ENCODE results near the gene ZC3H4. TPM values are rescaled to one million over a fixed set of nuclear protein-coding genes. Genes with fewer than 3 reads are reported as not detected.
A peak's percentile ranks its signal among the peaks of the same experiment; 100 is the strongest.

ZC3H4 gene
- total and polyA plus RNA-seq, 2 donors (not counting 1 experiment from before 2014, with no cell fraction given) = 12.7 to 73.7 TPM

GRCh38 chr19:47019431-47020041 lies 94.0 kb downstream of the ZC3H4 start, which contains the start of gene NPAS1:
NPAS1 (plus strand) TSS chr19:47019837; CDS start chr19:47021048, 1,211 bp downstream.
- Histone ChIP-seq H2AFZ (ENCODE audit: insufficient read depth, low read depth, low read length, poor library complexity, severe bottlenecking) (no peak within 1 kb of the TSS), H3K4me1 (ENCODE audit: control insufficient read depth in 2 of 2, insufficient read depth in 2 of 2, low read length in 2 of 2) (peaks cover 27 to 31% of the 10 kb centered on the region in 2 donors), H3K4me3 (ENCODE audit: control extremely low read depth in 1 of 5, extremely low read depth in 1 of 5, insufficient read depth in 1 of 5, low read depth in 2 of 5, low read length in 4 of 5) (peak within 1 kb of the TSS in 1 of 5 experiments; percentile 18), H3K27ac (ENCODE audit: low read length in 2 of 2) (no peak within 1 kb of the TSS), H3K79me2 (ENCODE audit: control insufficient read depth, insufficient read depth, low read length) (no peaks in the 10 kb centered on the region), H3K4me2 (replicated peaks; ENCODE audit: low read depth, low read length, poor library complexity, severe bottlenecking) (peak within 1 kb of the TSS; percentile 76), H3K9ac (ENCODE audit: low read length) (peak within 1 kb of the TSS; percentile 11), H4K20me1 (ENCODE audit: control insufficient read depth, insufficient read depth, low read length, poor library complexity, severe bottlenecking) (no peaks in the 10 kb centered on the region), H3K36me3 (replicated peaks in 1 of 2; ENCODE audit: control extremely low read depth in 1 of 2, control insufficient read depth in 1 of 2, extremely low read depth in 1 of 2, insufficient read depth in 2 of 2, low read length in 1 of 2) (no peaks in the 10 kb centered on the region), H3K9me3 (ENCODE audit: control extremely low read depth in 1 of 3, control insufficient read depth in 2 of 3, insufficient read depth in 1 of 3, low read length in 2 of 3) (peaks cover 0 to 3% (median 0%) of the 10 kb centered on the region in 3 donors), H3K27me3 (replicated peaks in 1 of 4; ENCODE audit: control extremely low read depth in 1 of 4, control insufficient read depth in 3 of 4, insufficient read depth in 4 of 4, low read length in 3 of 4) (peaks cover 0 to 59% (median 26%) of the 10 kb centered on the region in 4 experiments)
- DNase-seq = no peak
- ChIA-PET CTCF (interaction anchor here (0.9 kb wide), 1 partner anchor 106 kb away, joined by 3 read pairs; no protein-coding TSS in a partner anchor), POLR2A (interaction anchor here (0.5 kb wide), 1 partner anchor 195 kb away, joined by 3 read pairs; no protein-coding TSS in a partner anchor)
- no peak for ATAC-seq (ENCODE audit: low read depth)
- Mint-ChIP-seq H3K27me3 (peaks cover 33% of the 10 kb centered on the region), H3K9me3 (ENCODE audit: insufficient read depth) (no peaks in the 10 kb centered on the region), H3K4me3 (peak within 1 kb of the TSS; percentile 61), H3K4me1 (peaks cover 18% of the 10 kb centered on the region), H3K27ac (no peak within 1 kb of the TSS)
- TF ChIP-seq EZH2 (IDR thresholded peaks at IDR 0.05; ENCODE audit: borderline replicate concordance, insufficient read depth, low read depth, low read length, poor library complexity, severe bottlenecking) (no peak), CTCF (IDR thresholded peaks at IDR 0.05) (no peak)
- intact Hi-C loops (cut with micrococcal nuclease) = no loop called here
- WGBS (ENCODE audit: insufficient coverage) = 2% methylated on average over 58 of the region's 58 CpGs

GRCh38 chr19:47018923-47019322 lies 94.7 kb downstream of the ZC3H4 start:
- peaks cover 18% of the 10 kb centered on the region for H3K4me1 Mint-ChIP-seq
- H3K4me3 Mint-ChIP-seq = peak overlapping the region; percentile 55
- WGBS (ENCODE audit: insufficient coverage) = 26% methylated on average over 8 of the region's 13 CpGs
- DNase-seq (no peak), ATAC-seq (ENCODE audit: low read depth) (no peak)
- H3K27ac Mint-ChIP-seq = no peak overlapping the region
- no peak overlapping the region for H2AFZ ChIP-seq (ENCODE audit: insufficient read depth, low read depth, low read length, poor library complexity, severe bottlenecking)
- H3K27me3 ChIP-seq (replicated peaks in 1 of 4; ENCODE audit: control extremely low read depth in 1 of 4, control insufficient read depth in 3 of 4, insufficient read depth in 4 of 4, low read length in 3 of 4) = peaks cover 0 to 53% (median 25%) of the 10 kb centered on the region in 4 experiments
- H3K4me3 ChIP-seq (ENCODE audit: control extremely low read depth in 1 of 5, extremely low read depth in 1 of 5, insufficient read depth in 1 of 5, low read depth in 2 of 5, low read length in 4 of 5) = no peak overlapping the region
- no peaks in the 10 kb centered on the region for H3K36me3 ChIP-seq (replicated peaks in 1 of 2; ENCODE audit: control extremely low read depth in 1 of 2, control insufficient read depth in 1 of 2, extremely low read depth in 1 of 2, insufficient read depth in 2 of 2, low read length in 1 of 2)
- ChIA-PET POLR2A (no interaction called here), CTCF (interaction anchor here (0.7 to 0.9 kb wide), 2 partner anchors 27 to 107 kb away, joined by 3 read pairs; no protein-coding TSS in a partner anchor)
- H3K27ac ChIP-seq (ENCODE audit: low read length in 2 of 2) = no peak overlapping the region
- intact Hi-C loops (cut with micrococcal nuclease) = no loop called here
- H4K20me1 ChIP-seq (ENCODE audit: control insufficient read depth, insufficient read depth, low read length, poor library complexity, severe bottlenecking) = no peaks in the 10 kb centered on the region
- H3K9ac ChIP-seq (ENCODE audit: low read length) = no peak overlapping the region
- H3K9me3 Mint-ChIP-seq (ENCODE audit: insufficient read depth) = no peaks in the 10 kb centered on the region
- no peaks in the 10 kb centered on the region for H3K79me2 ChIP-seq (ENCODE audit: control insufficient read depth, insufficient read depth, low read length)
- H3K4me2 ChIP-seq (replicated peaks; ENCODE audit: low read depth, low read length, poor library complexity, severe bottlenecking) = no peak overlapping the region
- no peak for TF ChIP-seq EZH2 (IDR thresholded peaks at IDR 0.05; ENCODE audit: borderline replicate concordance, insufficient read depth, low read depth, low read length, poor library complexity, severe bottlenecking)
- TF ChIP-seq CTCF (IDR thresholded peaks at IDR 0.05) = no peak
- peaks cover 27 to 31% of the 10 kb centered on the region in 2 donors for H3K4me1 ChIP-seq (ENCODE audit: control insufficient read depth in 2 of 2, insufficient read depth in 2 of 2, low read length in 2 of 2)
- H3K27me3 Mint-ChIP-seq = peaks cover 28% of the 10 kb centered on the region
- peaks cover 0 to 3% (median 0%) of the 10 kb centered on the region in 3 donors for H3K9me3 ChIP-seq (ENCODE audit: control extremely low read depth in 1 of 3, control insufficient read depth in 2 of 3, insufficient read depth in 1 of 3, low read length in 2 of 3)
